ENCODE measurements around the gene SKAP1.
"Not testable (repeated sequence)": the region's sequence is repeated elsewhere in the genome, so short reads cannot be mapped to it uniquely, and the experiment has no call there.

- TF ChIP-seq, protein P1, sequence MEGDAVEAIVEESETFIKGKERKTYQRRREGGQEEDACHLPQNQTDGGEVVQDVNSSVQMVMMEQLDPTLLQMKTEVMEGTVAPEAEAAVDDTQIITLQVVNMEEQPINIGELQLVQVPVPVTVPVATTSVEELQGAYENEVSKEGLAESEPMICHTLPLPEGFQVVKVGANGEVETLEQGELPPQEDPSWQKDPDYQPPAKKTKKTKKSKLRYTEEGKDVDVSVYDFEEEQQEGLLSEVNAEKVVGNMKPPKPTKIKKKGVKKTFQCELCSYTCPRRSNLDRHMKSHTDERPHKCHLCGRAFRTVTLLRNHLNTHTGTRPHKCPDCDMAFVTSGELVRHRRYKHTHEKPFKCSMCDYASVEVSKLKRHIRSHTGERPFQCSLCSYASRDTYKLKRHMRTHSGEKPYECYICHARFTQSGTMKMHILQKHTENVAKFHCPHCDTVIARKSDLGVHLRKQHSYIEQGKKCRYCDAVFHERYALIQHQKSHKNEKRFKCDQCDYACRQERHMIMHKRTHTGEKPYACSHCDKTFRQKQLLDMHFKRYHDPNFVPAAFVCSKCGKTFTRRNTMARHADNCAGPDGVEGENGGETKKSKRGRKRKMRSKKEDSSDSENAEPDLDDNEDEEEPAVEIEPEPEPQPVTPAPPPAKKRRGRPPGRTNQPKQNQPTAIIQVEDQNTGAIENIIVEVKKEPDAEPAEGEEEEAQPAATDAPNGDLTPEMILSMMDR (IDR thresholded peaks at IDR 0.05; ENCODE audit: insufficient read depth, low read length, poor library complexity, severe bottlenecking) = not testable (repeated sequence)
- not testable (repeated sequence) for TF ChIP-seq EZH2phosphoT487 (conservative IDR thresholded peaks at IDR 0.05; ENCODE audit: low read length)
Observed at GRCh38 chr17:48245465-48246033, 184.5 kb downstream of the SKAP1 start.

Data from SU-DHL-6 (cell line).